ENCODE data around the gene ANKZF1. TPM values are rescaled to one million over a fixed set of nuclear protein-coding genes. Genes with fewer than 3 reads are reported as not detected.

The ANKZF1 gene
- total and polyA plus RNA-seq, 10 of the 15 experiments (the other 5 are each of a cell fraction or from before 2014, with no cell fraction given), result 3.1 to 104 (median 35.0) TPM

DNA sequence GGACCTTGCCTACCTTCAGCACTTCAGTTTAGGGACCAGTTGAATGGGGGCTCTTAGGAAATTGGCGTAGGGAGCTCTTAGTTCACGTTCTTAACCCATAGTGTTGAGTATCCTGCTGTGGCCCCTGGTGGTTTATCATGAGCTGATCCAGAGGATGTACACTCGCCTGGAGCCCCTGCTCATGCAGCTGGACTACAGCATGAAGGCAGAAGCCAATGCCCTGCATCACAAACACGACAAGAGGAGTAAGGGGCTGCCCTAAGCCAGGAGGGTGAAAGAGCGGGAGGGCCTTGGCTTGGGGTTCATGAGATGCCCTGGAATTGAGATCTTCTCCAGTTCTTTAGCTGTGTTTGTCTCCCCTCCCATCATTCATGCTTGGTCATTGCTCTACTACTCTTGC is 48.6 kb upstream of the ANKZF1 start (continued):
- no peak for TF ChIP-seq CHD1 (IDR thresholded peaks at IDR 0.05; ENCODE audit: low read depth, low read length)
- TF ChIP-seq, protein P1, sequence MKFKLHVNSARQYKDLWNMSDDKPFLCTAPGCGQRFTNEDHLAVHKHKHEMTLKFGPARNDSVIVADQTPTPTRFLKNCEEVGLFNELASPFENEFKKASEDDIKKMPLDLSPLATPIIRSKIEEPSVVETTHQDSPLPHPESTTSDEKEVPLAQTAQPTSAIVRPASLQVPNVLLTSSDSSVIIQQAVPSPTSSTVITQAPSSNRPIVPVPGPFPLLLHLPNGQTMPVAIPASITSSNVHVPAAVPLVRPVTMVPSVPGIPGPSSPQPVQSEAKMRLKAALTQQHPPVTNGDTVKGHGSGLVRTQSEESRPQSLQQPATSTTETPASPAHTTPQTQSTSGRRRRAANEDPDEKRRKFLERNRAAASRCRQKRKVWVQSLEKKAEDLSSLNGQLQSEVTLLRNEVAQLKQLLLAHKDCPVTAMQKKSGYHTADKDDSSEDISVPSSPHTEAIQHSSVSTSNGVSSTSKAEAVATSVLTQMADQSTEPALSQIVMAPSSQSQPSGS (IDR thresholded peaks at IDR 0.05; ENCODE audit: low read length), result no peak
- no peak for TF ChIP-seq MEF2A (IDR thresholded peaks at IDR 0.05; ENCODE audit: insufficient read depth, low read depth, low read length)
- no peak for TF ChIP-seq ZNF207 (IDR thresholded peaks at IDR 0.05; ENCODE audit: borderline replicate concordance)
- TF ChIP-seq, protein P2, sequence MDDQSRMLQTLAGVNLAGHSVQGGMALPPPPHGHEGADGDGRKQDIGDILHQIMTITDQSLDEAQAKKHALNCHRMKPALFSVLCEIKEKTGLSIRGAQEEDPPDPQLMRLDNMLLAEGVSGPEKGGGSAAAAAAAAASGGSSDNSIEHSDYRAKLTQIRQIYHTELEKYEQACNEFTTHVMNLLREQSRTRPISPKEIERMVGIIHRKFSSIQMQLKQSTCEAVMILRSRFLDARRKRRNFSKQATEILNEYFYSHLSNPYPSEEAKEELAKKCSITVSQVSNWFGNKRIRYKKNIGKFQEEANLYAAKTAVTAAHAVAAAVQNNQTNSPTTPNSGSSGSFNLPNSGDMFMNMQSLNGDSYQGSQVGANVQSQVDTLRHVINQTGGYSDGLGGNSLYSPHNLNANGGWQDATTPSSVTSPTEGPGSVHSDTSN (IDR thresholded peaks at IDR 0.05; ENCODE audit: insufficient replicate concordance, low read depth, low read length), result no peak

GRCh38 chr2:219181531-219181930 is 48.1 kb upstream of the ANKZF1 start:
- ATAC-seq (no peak), FAIRE-seq (no peak), DNase-seq (ENCODE audit: low read depth, low spot score) (no peak)
- in situ Hi-C loops (cut with MboI), result no loop called here
- intact Hi-C loops (cut with micrococcal nuclease; ENCODE audit: unreplicated experiment), result no loop called here
- no peak overlapping the region for H3K4me2 ChIP-seq (ENCODE audit: control insufficient read depth, insufficient read depth)
- POLR2A ChIA-PET, result interaction anchor here (0.9 to 2.5 kb wide), 5 partner anchors 11 to 118 kb away, joined by 4 to 8 read pairs (median 5); partner anchors contain the start of gene ZFAND2B
- no peak overlapping the region for H3K27ac ChIP-seq (ENCODE audit: control insufficient read depth, insufficient read depth)
- H3K9ac ChIP-seq (ENCODE audit: control insufficient read depth, insufficient read depth, low read length), result no peak overlapping the region
- no peaks in the 10 kb centered on the region for H4K20me1 ChIP-seq (ENCODE audit: control insufficient read depth, insufficient read depth)
- SMC1A ChIA-PET (ENCODE audit: uncharacterized antibody, unreplicated experiment), result interaction anchor here (0.9 to 1.5 kb wide), 2 partner anchors 12 to 95 kb away, joined by 3 read pairs; no protein-coding TSS in a partner anchor
- no peaks in the 10 kb centered on the region for H3K9me3 ChIP-seq (replicated peaks; ENCODE audit: control insufficient read depth, insufficient read depth, low read length)
- H3K4me3 ChIP-seq, result no peak overlapping the region
- WGBS (ENCODE audit: insufficient coverage, insufficient replicate concordance, low lambda C conversion rate, missing lambda C conversion rate), result 94% methylated on average over 6 of the region's 6 CpGs
- H2AFZ ChIP-seq (ENCODE audit: control insufficient read depth, low read depth, low read length), result no peak overlapping the region
- RAD21 ChIA-PET (ENCODE audit: unreplicated experiment), result no interaction called here
- no TSS peak for BruUV-seq (replicated peaks)
- H3K36me3 ChIP-seq (ENCODE audit: control insufficient read depth in 2 of 2, insufficient read depth in 2 of 2, low read length in 1 of 2), result peaks cover 6 to 10% of the 10 kb centered on the region in 2 experiments; a peak in 3 of 4 replicates
- CTCF ChIA-PET, result interaction anchor here (0.7 to 2.0 kb wide), 6 partner anchors 10 to 113 kb away, joined by 3 to 4 read pairs (median 4); no protein-coding TSS in a partner anchor
- no peaks in the 10 kb centered on the region for H3K27me3 ChIP-seq (replicated peaks in 1 of 2; ENCODE audit: control insufficient read depth in 2 of 2, insufficient read depth in 2 of 2, low read length in 1 of 2)
- H3K4me1 ChIP-seq (ENCODE audit: control insufficient read depth, insufficient read depth, low read length), result peaks cover 10% of the 10 kb centered on the region
- H3K79me2 ChIP-seq (ENCODE audit: control insufficient read depth, insufficient read depth, low read length), result peaks cover 20% of the 10 kb centered on the region
- no peak for TF ChIP-seq MYC (IDR thresholded peaks at IDR 0.05; ENCODE audit: insufficient read depth, insufficient read length, insufficient replicate concordance, low read length, severe bottlenecking)
- no peak for TF ChIP-seq RB1 (IDR thresholded peaks at IDR 0.05; ENCODE audit: borderline replicate concordance)
- TF ChIP-seq SUPT20H (IDR thresholded peaks at IDR 0.05; ENCODE audit: borderline replicate concordance, control insufficient read depth, low read depth, low read length), result no peak
- no peak for TF ChIP-seq NFXL1 (IDR thresholded peaks at IDR 0.05; ENCODE audit: borderline replicate concordance)
- TF ChIP-seq FOXM1 (IDR thresholded peaks at IDR 0.05; ENCODE audit: low read depth, low read length), result no peak
- TF ChIP-seq BACH1 (IDR thresholded peaks at IDR 0.05; ENCODE audit: borderline replicate concordance), result no peak
- no peak for TF ChIP-seq ZBTB40 (IDR thresholded peaks at IDR 0.05; ENCODE audit: borderline replicate concordance)
- no peak for TF ChIP-seq RUNX3 (IDR thresholded peaks at IDR 0.05; ENCODE audit: low read length)
- TF ChIP-seq BCL11A (IDR thresholded peaks at IDR 0.05; ENCODE audit: low read depth, low read length), result no peak
- no peak for TF ChIP-seq MEF2A (IDR thresholded peaks at IDR 0.05; ENCODE audit: insufficient read depth, low read depth, low read length)
- TF ChIP-seq FOS (IDR thresholded peaks at IDR 0.05; ENCODE audit: borderline replicate concordance, extremely low read depth, insufficient read length), result no peak
- no peak for TF ChIP-seq ATF3 (IDR thresholded peaks at IDR 0.05; ENCODE audit: borderline replicate concordance, extremely low read depth, low read depth, low read length)
